Heart right ventricle (tissue), 16 donors: Measurements from ENCODE around the gene AARSD1. TPM values are rescaled to one million over a fixed set of nuclear protein-coding genes. Genes with fewer than 3 reads are reported as not detected.
"Not testable (repeated sequence)": the region's sequence is repeated elsewhere in the genome, so short reads cannot be mapped to it uniquely, and the experiment has no call there.

Experiments used
- ATAC-seq, 8 donors: fragments of 200-7000 bp; cut with Tn5 transposase; one replicate each; pipeline ENCODE4 v1.9.1; 2020; ENCODE audit warnings: mild to moderate bottlenecking in 8 of 8, moderate library complexity in 8 of 8, moderate number of reproducible peaks in 1 of 8
- DNase-seq, 2 donors: peaks; one replicate each; pipeline ENCODE4 v3.0.0-alpha.2; 2020
- H3K27ac ChIP-seq, 10 donors: fragments of 200-600 bp; sonication (generic) in 2 of 10; one replicate each; pipeline versions ENCODE4 v1.5.0 to v1.8.0; 2020 to 2022; ENCODE audit warnings: mild to moderate bottlenecking in 3 of 10
- H3K27me3 ChIP-seq, 7 donors: fragments of 200-600 bp; one replicate each; pipeline ENCODE4 v1.8.0; 2021 to 2022; ENCODE audit warnings: mild to moderate bottlenecking in 2 of 7
- H3K36me3 ChIP-seq, 9 donors: fragments of 200-600 bp; sonication (generic) in 1 of 9; one replicate each; pipeline versions ENCODE4 v1.5.0 to v1.8.0; 2020 to 2022; ENCODE audit warnings: mild to moderate bottlenecking in 2 of 9
- H3K4me1 ChIP-seq, 9 donors: fragments of 200-600 bp; sonication (generic) in 1 of 9; one replicate each; pipeline versions ENCODE4 v1.5.0 to v1.8.0; 2020 to 2022; ENCODE audit warnings: mild to moderate bottlenecking in 4 of 9
- H3K4me3 ChIP-seq, 10 donors: fragments of 200-600 bp; sonication (generic) in 2 of 10; one replicate each; pipeline versions ENCODE4 v1.5.0 to v1.8.0; 2020 to 2022; ENCODE audit warnings: mild to moderate bottlenecking in 7 of 10, moderate library complexity in 2 of 10
- H3K9me3 ChIP-seq, 11 donors: fragments of 200-600 bp in 10 of 11; sonication (generic) in 2 of 11; one replicate each; pipeline versions ENCODE4 v1.5.0 to v1.8.0; 2013 to 2022; ENCODE audit warnings: mild to moderate bottlenecking in 2 of 11, control low read depth in 1 of 11, moderate library complexity in 1 of 11
- CTCF ChIP-seq, 9 donors: fragments of 200-600 bp; sonication (generic) in 2 of 9; IDR thresholded peaks; one replicate each; pipeline versions ENCODE4 v1.5.0 to v1.8.0; 2021 to 2022; ENCODE audit warnings: antibody characterized with exemption in 9 of 9, mild to moderate bottlenecking in 5 of 9, moderate library complexity in 1 of 9
- WGBS, 2 donors: extraction: QIAGEN DNeasy Blood & Tissue Kit; methylation state at CpG; one replicate each; pipeline ENCODE4 v1.1.7; 2013; ENCODE audit warnings: inconsistent platforms in 1 of 2; 5-methylcytosine and 5-hydroxymethylcytosine counted together
- intact Hi-C, 10 donors: fragments of 100-400 bp; cut with DNase I; formaldehyde crosslinking; loops; one replicate each; pipeline versions ENCODE4 v1.11.1 to v1.14.2; 2022
- polyA plus RNA-seq, 2 donors: library from polyadenylated mRNA; stranded (reverse); fragments of 200-250 nt; gene quantifications; one replicate each; pipeline ENCODE4 v1.2.3, GENCODE V29; 2013
- total RNA-seq, 10 donors: library from RNA; stranded (reverse); fragmentation: NEBNext Ultra II Directional in 3 of 10; extraction: Animal tissue kit (Norgen Biotek cat#: 25700) in 3 of 10; gene quantifications; one replicate each; pipeline versions ENCODE4 v1.2.1 to v1.2.4, GENCODE V29; 2021 to 2023
- donor health status: Arrhythmogenic right ventricular cardiomyopathy.
- donor health status: ischemic (EF 13 %, LVEDD 7.1; RV severe dilation, severe dysfunction).
- donor health status: healthy with polysubstance abuse.
- donor health status: DM: no; HTN: yes; CAD: no.
- donor health status: DM: no; HTN: no; CAD: no.
- donor health status: ischemic (EF 25% LVEDD 6.9; RV normal size, moderate dysfunction).
- donor health status: ischemic (EF 25% LVEDD 5.7; RV mildly dilated, moderate dysfunction).
- donor health status: healthy.
- donor health status: DM: yes; HTN: yes; CAD: no.
- donor health status: Ischemic cardiomyopathy.
- donor health status: ischemic (EF 35%, LVEDD 5.7; RV mildly dilated, moderate dysfunction).
- donor health status: nonischemic (EF 11% LVEDD 7.7; RV severe dilation, severe dysfunction).
- donor health status: DM: yes; HTN: yes; CAD: no.
- donor health status: PGD.
- donor health status: ischemic (EF 29% LVEDD 5.4; RV normal size, mild dysfunction).
- donor health status: nonischemic (EF 23%, LVEDD 6.1; RV moderate dilation, normal function).

Gene AARSD1
- total and polyA plus RNA-seq, 12 donors = 20.0 to 125 (median 29.4) TPM

- Histone ChIP-seq H3K4me1 (peaks cover 13 to 93% (median 78%) of the 10 kb centered on the region in 9 donors), H3K27me3 (no peaks in the 10 kb centered on the region), H3K9me3 (no peaks in the 10 kb centered on the region), H3K27ac (peak overlapping the region in 6 of 10 donors; percentile 7 to 59 (median 46)), H3K36me3 (peaks cover 0 to 54% (median 3%) of the 10 kb centered on the region in 9 donors), H3K4me3 (no peak overlapping the region)
- intact Hi-C loops = no loop called here
- 87 to 93% methylated on average over 5 of the region's 5 CpGs for WGBS, 2 donors
- DNase-seq = no peak
- ATAC-seq = no peak
- TF ChIP-seq CTCF (IDR thresholded peaks at IDR 0.05) = no peak
Observed at GRCh38 chr17:43010667-43011308, 46.5 kb upstream of the AARSD1 start.

- DNase-seq (peak; percentile 82 to 89), ATAC-seq (peak; percentile 72 to 95 (median 91))
- WGBS, 2 donors = 32 to 38% methylated on average over 18 of the region's 18 CpGs
- TF ChIP-seq CTCF (IDR thresholded peaks at IDR 0.05) = peak in 8 of 9 donors; percentile 34 to 73 (median 56)
- no peaks in the 10 kb centered on the region for H3K9me3 ChIP-seq
- H3K4me3 ChIP-seq = peak within 1 kb of the TSS; percentile 43 to 83 (median 63)
- peak within 1 kb of the TSS; percentile 68 to 96 (median 91) for H3K27ac ChIP-seq
- intact Hi-C loops = no loop called here
- peaks cover 4 to 59% (median 45%) of the 10 kb centered on the region in 9 donors for H3K4me1 ChIP-seq
- H3K27me3 ChIP-seq = no peaks in the 10 kb centered on the region
- H3K36me3 ChIP-seq = peaks cover 0 to 46% (median 17%) of the 10 kb centered on the region in 9 donors
Observed at GRCh38 chr17:43006639-43007551, 42.6 kb upstream of the AARSD1 start, which contains the start of gene IFI35. Gene IFI35, plus strand, starts transcription at chr17:43006784. Its CDS starts 164 bp downstream, at chr17:43006948.

- no peak for TF ChIP-seq CTCF (IDR thresholded peaks at IDR 0.05)
- H3K36me3 ChIP-seq = peaks cover 0 to 59% (median 38%) of the 10 kb centered on the region in 9 donors
- peaks cover 5 to 63% (median 31%) of the 10 kb centered on the region in 9 donors for H3K4me1 ChIP-seq
- no peaks in the 10 kb centered on the region for H3K9me3 ChIP-seq
- no peaks in the 10 kb centered on the region for H3K27me3 ChIP-seq
- peak in 1 of 8 donors; percentile 14 for ATAC-seq
- no peak for DNase-seq
- 80 to 85% methylated on average over 5 of the region's 5 CpGs for WGBS, 2 donors
- H3K4me3 ChIP-seq = no peak overlapping the region
- no peak overlapping the region for H3K27ac ChIP-seq
- intact Hi-C loops = no loop called here
Observed at GRCh38 chr17:43003542-43004172, 39.4 kb upstream of the AARSD1 start.

DNA sequence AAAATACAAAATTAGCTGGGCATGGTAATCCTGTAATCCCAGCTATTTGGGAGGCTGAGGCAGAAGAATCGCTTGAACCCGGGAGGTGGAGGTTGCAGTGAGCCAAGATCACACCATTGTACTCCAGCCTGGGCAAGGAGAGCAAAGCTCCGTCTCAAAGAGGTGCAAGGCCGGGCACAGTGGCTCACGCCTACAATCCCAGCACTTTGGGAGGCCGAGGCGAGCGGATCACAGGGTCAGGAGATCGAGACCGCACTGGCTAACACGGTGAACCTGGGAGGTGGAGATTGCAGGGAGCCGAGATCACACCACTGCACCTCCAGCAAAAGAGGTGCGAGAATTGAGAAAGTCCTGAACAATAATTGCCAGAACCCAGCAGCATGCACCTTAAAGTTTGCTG lies 36.6 kb upstream of the AARSD1 start:
- H3K27me3 ChIP-seq, H3K4me3 ChIP-seq, DNase-seq, ATAC-seq, H3K9me3 ChIP-seq, intact Hi-C loops: not testable (repeated sequence)
- WGBS, 2 donors = 93 to 94% methylated on average over 13 of the region's 13 CpGs
- peaks cover 5 to 45% (median 22%) of the 10 kb centered on the region in 9 donors for H3K4me1 ChIP-seq
- H3K36me3 ChIP-seq = peaks cover 0 to 59% (median 38%) of the 10 kb centered on the region in 9 donors
- peak overlapping the region in 2 of 10 donors; percentile 9 to 34 for H3K27ac ChIP-seq
